GM12878 (cell line): ENCODE results near the gene FOSB. TPM values are rescaled to one million over a fixed set of nuclear protein-coding genes. Genes with fewer than 3 reads are reported as not detected.

ENCODE experiments used
- ATAC-seq: fragments of 200-7000 bp; cut with Tn5 transposase; 3 replicates; pipeline ENCODE4 v1.9.1; 2020; ENCODE audit warnings: mild to moderate bottlenecking, moderate library complexity
- BruUV-seq: library from RNA; stranded (reverse); fragments of 400-500 nt; replicated peaks from 2 replicates; lab custom pipeline; 2021; lab: Mats Ljungman, UMichigan
- CTCF ChIA-PET: fragments of 300-600 bp; sonication (Branson Sonifier 250); formaldehyde crosslinking; extraction: SDS; loops from one replicate; lab custom pipeline; 2021; ENCODE audit warnings: inconsistent platforms; lab: Yijun Ruan, JAX
- POLR2A ChIA-PET: fragments of 350-600 bp; formaldehyde crosslinking; extraction: SDS; loops from one replicate; lab custom pipeline; 2021; ENCODE audit warnings: inconsistent platforms; lab: Charles Lee
- RAD21 ChIA-PET: fragments of 300-600 bp; sonication (Branson Sonifier 250); formaldehyde crosslinking; loops from one replicate; lab custom pipeline; 2023; ENCODE audit warnings: antibody characterized with exemption; ENCODE audit not compliant: unreplicated experiment; lab: Charles Lee
- SMC1A ChIA-PET: fragments of 300-600 bp; sonication (Branson Sonifier 250); formaldehyde crosslinking; loops from one replicate; lab custom pipeline; 2023; ENCODE audit not compliant: unreplicated experiment, uncharacterized antibody; lab: Charles Lee
- DNase-seq: peaks from one replicate; pipeline ENCODE4 v3.0.0-alpha.2; 2011; ENCODE audit warnings: low read depth, low spot score
- FAIRE-seq: peaks from 3 replicates; lab custom pipeline; 2011; peaks lifted over from hg19 to GRCh38; lab: Jason Lieb, UNC
- H2AFZ ChIP-seq: 2 replicates; pipeline ENCODE4 v1.6.0; 2011; ENCODE audit warnings: low read depth, low read length, control low read depth; ENCODE audit not compliant: control insufficient read depth
- H3K27ac ChIP-seq: 2 replicates; pipeline ENCODE4 v1.5.1; 2011; ENCODE audit warnings: control low read depth; ENCODE audit not compliant: control insufficient read depth, insufficient read depth
- H3K27me3 ChIP-seq, 2 experiments: replicated peaks in 1 of 2; 2 replicates each; pipeline versions ENCODE4 v1.6.0 to v1.6.1; 2011; ENCODE audit warnings: low read length in 1 of 2; ENCODE audit not compliant: control insufficient read depth in 2 of 2, insufficient read depth in 2 of 2
- H3K36me3 ChIP-seq, 2 experiments: 2 replicates each; pipeline ENCODE4 v1.5.1; 2011; ENCODE audit warnings: low read length in 1 of 2; ENCODE audit not compliant: control insufficient read depth in 2 of 2, insufficient read depth in 2 of 2
- H3K4me1 ChIP-seq: 2 replicates; pipeline ENCODE4 v1.6.1; 2011; ENCODE audit warnings: mild to moderate bottlenecking, low read length, moderate library complexity, mixed read lengths; ENCODE audit not compliant: control insufficient read depth, insufficient read depth
- H3K4me2 ChIP-seq: 2 replicates; pipeline ENCODE4 v1.6.0; 2011; ENCODE audit warnings: control low read depth; ENCODE audit not compliant: control insufficient read depth, insufficient read depth
- H3K4me3 ChIP-seq: fragments of 200-600 bp; sonication (generic); 2 replicates; pipeline ENCODE4 v1.5.1; 2016
- H3K79me2 ChIP-seq: 2 replicates; pipeline ENCODE4 v1.6.0; 2011; ENCODE audit warnings: low read length; ENCODE audit not compliant: control insufficient read depth, insufficient read depth
- H3K9ac ChIP-seq: 2 replicates; pipeline ENCODE4 v1.8.0; 2011; ENCODE audit warnings: low read length, control low read depth, mixed read lengths; ENCODE audit not compliant: control insufficient read depth, insufficient read depth
- H3K9me3 ChIP-seq: replicated peaks from 3 replicates; pipeline ENCODE4 v1.5.1; 2011; ENCODE audit warnings: mild to moderate bottlenecking, low read length; ENCODE audit not compliant: control insufficient read depth, insufficient read depth
- H4K20me1 ChIP-seq: 2 replicates; pipeline ENCODE4 v1.6.0; 2011; ENCODE audit not compliant: control insufficient read depth, insufficient read depth
- IRF5 ChIP-seq: fragments of 450-650 bp; IDR thresholded peaks from 2 replicates; pipeline ENCODE4 v1.6.1; 2017; ENCODE audit warnings: borderline replicate concordance
- MTA2 ChIP-seq: fragments of 450-650 bp; IDR thresholded peaks from 2 replicates; pipeline ENCODE4 v1.6.1; 2016; ENCODE audit warnings: low read depth, mild to moderate bottlenecking, moderate library complexity
- MYB ChIP-seq: fragments of 150-350 bp; IDR thresholded peaks from 2 replicates; pipeline ENCODE4 v1.6.1; 2014; ENCODE audit warnings: mild to moderate bottlenecking, low read depth, low read length, borderline replicate concordance
- NR2C1 ChIP-seq: fragments of 450-650 bp; IDR thresholded peaks from 2 replicates; pipeline ENCODE4 v1.6.1; 2017; ENCODE audit warnings: antibody characterized with exemption, mild to moderate bottlenecking, moderate library complexity
- NRF1 ChIP-seq: conservative IDR thresholded peaks from 2 replicates; pipeline ENCODE4 v1.6.1; 2011; ENCODE audit warnings: mild to moderate bottlenecking, low read depth, low read length, improper control_type of control experiment
- PKNOX1 ChIP-seq: fragments of 450-650 bp; IDR thresholded peaks from 2 replicates; pipeline ENCODE4 v1.6.1; 2016; ENCODE audit warnings: mild to moderate bottlenecking
- POLR2A ChIP-seq: IDR thresholded peaks from 2 replicates; pipeline ENCODE4 v1.6.1; 2011; ENCODE audit warnings: low read depth, mild to moderate bottlenecking, low read length
- POLR2AphosphoS2 ChIP-seq: IDR thresholded peaks from 2 replicates; pipeline ENCODE4 v1.6.1; 2011; ENCODE audit warnings: low read depth, mild to moderate bottlenecking, low read length, improper control_type of control experiment, moderate library complexity
- YY1 ChIP-seq: IDR thresholded peaks from 2 replicates; pipeline ENCODE4 v1.6.1; 2011; ENCODE audit warnings: low read depth, mild to moderate bottlenecking, low read length
- WGBS: methylation state at CpG from one replicate; pipeline ENCODE4 v1.1.6; 2016; ENCODE audit warnings: low lambda C conversion rate; ENCODE audit not compliant: insufficient replicate concordance, insufficient coverage; ENCODE audit errors: missing lambda C conversion rate; 5-methylcytosine and 5-hydroxymethylcytosine counted together
- in situ Hi-C: fragments of 300-500 bp; cut with MboI; formaldehyde crosslinking; loops from 9 replicates; pipeline ENCODE4 v1.14.3; 2018; ENCODE audit warnings: mixed read lengths
- intact Hi-C: fragments of 100-400 bp; cut with micrococcal nuclease; formaldehyde crosslinking; loops from one replicate; pipeline ENCODE4 v1.14.2; 2022; ENCODE audit not compliant: unreplicated experiment
- polyA plus RNA-seq, 11 experiments: library from polyadenylated mRNA; depleted of rRNA in 4 of 11; unstranded in 6 of 11; stranded (reverse) in 5 of 11; fragments of >200 nt; fragmentation: Nextera tagmentation in 4 of 11; fragmentation: Illumina TruSeq in 1 of 11; extraction: Ambion mirVana in 4 of 11; extraction: Trizol in 1 of 11; gene quantifications; 1 replicate in 1 of 11; 2 replicates in 10 of 11; pipeline versions ENCODE4 v1.2.1 to v1.2.3, GENCODE V29; 2011 to 2016; ENCODE audit warnings: inconsistent platforms in 2 of 11, missing spikeins in 2 of 11, low read depth in 1 of 11
- total RNA-seq, 4 experiments: library from RNA; depleted of rRNA in 3 of 4; stranded (reverse); fragments of >200 nt in 3 of 4; fragmentation: Illumina TruSeq in 1 of 4; extraction: Trizol in 1 of 4; gene quantifications; 2 replicates each; pipeline versions ENCODE4 v1.2.1 to v1.2.3, GENCODE V29; 2013 to 2021
- TF ChIP-seq, protein P1 (sequence below): fragments of 450-650 bp; IDR thresholded peaks from 2 replicates; pipeline ENCODE4 v1.6.1; 2018; ENCODE audit warnings: borderline replicate concordance, mild to moderate bottlenecking; ENCODE audit not compliant: partially characterized antibody

Gene FOSB
- total and polyA plus RNA-seq, 10 of the 15 experiments (the other 5 are each of a cell fraction or from before 2014, with no cell fraction given): 0.06 to 0.56 (median 0.26) TPM

GRCh38 chr19:45442408-45442777, 25.4 kb upstream of the FOSB start:
- ChIA-PET POLR2A (interaction anchor here (0.6 to 0.7 kb wide), 2 partner anchors 26 to 266 kb away, joined by 3 to 4 read pairs; partner anchors contain the start of gene FOSB), SMC1A (interaction anchor here (6.0 kb wide), 1 partner anchor 37 kb away, joined by 145 read pairs; no protein-coding TSS in a partner anchor), CTCF (interaction anchor here (0.6 to 6.6 kb wide), 4 partner anchors 26 to 200 kb away, joined by 3 to 385 read pairs (median 37); partner anchors contain the start of gene FOSB), RAD21 (no interaction called here)
- no peak for ATAC-seq
- Histone ChIP-seq H3K27ac (no peak overlapping the region), H3K27me3 (no peaks in the 10 kb centered on the region), H3K36me3 (no peaks in the 10 kb centered on the region), H4K20me1 (no peaks in the 10 kb centered on the region), H2AFZ (no peak overlapping the region), H3K4me3 (no peak overlapping the region), H3K4me2 (no peak overlapping the region), H3K9me3 (no peaks in the 10 kb centered on the region), H3K9ac (no peak overlapping the region), H3K4me1 (peaks cover 23% of the 10 kb centered on the region), H3K79me2 (no peaks in the 10 kb centered on the region)
- no peak for TF ChIP-seq MYB
- TF ChIP-seq NRF1: no peak
- TF ChIP-seq MTA2: no peak
- no peak for TF ChIP-seq POLR2A
- TF ChIP-seq IRF5: no peak
- no peak for TF ChIP-seq PKNOX1
- TF ChIP-seq NR2C1: no peak
- TF ChIP-seq, protein P1, sequence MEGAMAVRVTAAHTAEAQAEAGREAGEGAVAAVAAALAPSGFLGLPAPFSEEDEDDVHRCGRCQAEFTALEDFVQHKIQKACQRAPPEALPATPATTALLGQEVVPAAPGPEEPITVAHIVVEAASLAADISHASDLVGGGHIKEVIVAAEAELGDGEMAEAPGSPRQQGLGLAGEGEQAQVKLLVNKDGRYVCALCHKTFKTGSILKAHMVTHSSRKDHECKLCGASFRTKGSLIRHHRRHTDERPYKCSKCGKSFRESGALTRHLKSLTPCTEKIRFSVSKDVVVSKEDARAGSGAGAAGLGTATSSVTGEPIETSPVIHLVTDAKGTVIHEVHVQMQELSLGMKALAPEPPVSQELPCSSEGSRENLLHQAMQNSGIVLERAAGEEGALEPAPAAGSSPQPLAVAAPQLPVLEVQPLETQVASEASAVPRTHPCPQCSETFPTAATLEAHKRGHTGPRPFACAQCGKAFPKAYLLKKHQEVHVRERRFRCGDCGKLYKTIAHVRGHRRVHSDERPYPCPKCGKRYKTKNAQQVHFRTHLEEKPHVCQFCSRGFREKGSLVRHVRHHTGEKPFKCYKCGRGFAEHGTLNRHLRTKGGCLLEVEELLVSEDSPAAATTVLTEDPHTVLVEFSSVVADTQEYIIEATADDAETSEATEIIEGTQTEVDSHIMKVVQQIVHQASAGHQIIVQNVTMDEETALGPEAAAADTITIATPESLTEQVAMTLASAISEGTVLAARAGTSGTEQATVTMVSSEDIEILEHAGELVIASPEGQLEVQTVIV: no peak
- TF ChIP-seq YY1: no peak
- no peak for TF ChIP-seq POLR2AphosphoS2
- WGBS: 100% methylated on average over 2 of the region's 2 CpGs
- intact Hi-C loops: loop anchor here (5.0 kb wide), 1 partner anchor 200 kb away; no protein-coding TSS in a partner anchor
- in situ Hi-C loops: loop anchor here (5.0 kb wide), 1 partner anchor 35 kb away; no protein-coding TSS in a partner anchor
- no TSS peak for BruUV-seq
- FAIRE-seq: no peak
- DNase-seq: no peak
